Panc1 (cell line): Measurements from ENCODE around the gene KCNMA1. TPM values are rescaled to one million over a fixed set of nuclear protein-coding genes. Genes with fewer than 3 reads are reported as not detected.

Experiments
- ATAC-seq: fragments of 200-7000 bp; cut with Tn5 transposase; 2 replicates; pipeline ENCODE4 v1.9.1; 2020; ENCODE audit warnings: mild to moderate bottlenecking, moderate library complexity
- BruUV-seq: library from RNA; stranded (reverse); fragments of 400-500 nt; replicated peaks from 2 replicates; lab custom pipeline; 2021; lab: Mats Ljungman, UMichigan
- CTCF ChIA-PET: fragments of 300-600 bp; sonication (Branson Sonifier 250); formaldehyde crosslinking; loops from one replicate; lab custom pipeline; 2022; ENCODE audit warnings: antibody characterized with exemption; lab: Charles Lee
- POLR2A ChIA-PET: fragments of 300-600 bp; sonication (Branson Sonifier 250); formaldehyde crosslinking; loops from one replicate; lab custom pipeline; 2022; ENCODE audit warnings: antibody characterized with exemption; lab: Charles Lee
- DNase-seq: peaks from one replicate; pipeline ENCODE4 v3.0.0-alpha.2; 2010; ENCODE audit warnings: low read depth, low spot score
- H3K27ac ChIP-seq: 2 replicates; pipeline ENCODE4 v1.5.1; 2011; ENCODE audit warnings: mild to moderate bottlenecking, low read length, inconsistent platforms
- H3K27me3 ChIP-seq: fragments of 200-500 bp; sonication (Bioruptor generic); 2 replicates; pipeline ENCODE4 v1.6.0; 2014; ENCODE audit warnings: low read length, inconsistent platforms; ENCODE audit not compliant: control insufficient read depth, insufficient read depth
- H3K36me3 ChIP-seq: fragments of 200-500 bp; sonication (Bioruptor generic); 2 replicates; pipeline ENCODE4 v1.5.1; 2014; ENCODE audit warnings: inconsistent platforms, mild to moderate bottlenecking, low read length, moderate library complexity; ENCODE audit not compliant: control insufficient read depth, insufficient read depth
- H3K4me1 ChIP-seq: 2 replicates; pipeline ENCODE4 v1.5.1; 2011; ENCODE audit warnings: inconsistent platforms, mild to moderate bottlenecking, low read length, moderate library complexity; ENCODE audit not compliant: control insufficient read depth, insufficient read depth
- H3K4me3 ChIP-seq, 2 experiments: 2 replicates each; pipeline ENCODE4 v1.5.1; 2011 to 2012; ENCODE audit warnings: low read depth in 2 of 2, low read length in 2 of 2, mild to moderate bottlenecking in 2 of 2, inconsistent platforms in 1 of 2, moderate library complexity in 1 of 2
- H3K9me3 ChIP-seq: fragments of 200-500 bp; sonication (Bioruptor generic); 2 replicates; pipeline ENCODE4 v1.5.1; 2014; ENCODE audit warnings: low read depth, mild to moderate bottlenecking, inconsistent platforms, low read length, moderate library complexity; ENCODE audit not compliant: control insufficient read depth, insufficient read depth
- POLR2AphosphoS5 ChIP-seq: IDR thresholded peaks from 2 replicates; pipeline ENCODE4 v1.6.1; 2012; ENCODE audit warnings: mild to moderate bottlenecking, low read depth, low read length, moderate library complexity
- SIN3A ChIP-seq: IDR thresholded peaks from 2 replicates; pipeline ENCODE4 v1.6.1; 2012; ENCODE audit warnings: low read depth, mild to moderate bottlenecking, low read length, moderate library complexity, borderline replicate concordance; ENCODE audit not compliant: insufficient read depth
- TCF7L2 ChIP-seq: IDR thresholded peaks from 2 replicates; pipeline ENCODE4 v1.6.1; 2011; ENCODE audit warnings: mild to moderate bottlenecking, low read depth, low read length, inconsistent platforms
- in situ Hi-C: cut with HindIII; loops from 2 replicates; pipeline ENCODE4 v1.10.0; 2016; ENCODE audit warnings: low sequenced_read_pairs, low pct_unique_long_range_greater_than_20kb
- intact Hi-C: fragments of 100-400 bp; cut with micrococcal nuclease; formaldehyde crosslinking; loops from one replicate; pipeline ENCODE4 v1.10.0; 2022; ENCODE audit not compliant: unreplicated experiment
- total RNA-seq: library from RNA; stranded (reverse); gene quantifications from one replicate; pipeline ENCODE4 v1.2.1, GENCODE V29; 2021; ENCODE audit not compliant: unreplicated experiment
- TF ChIP-seq, protein P1 (sequence below): fragments of 450-650 bp; IDR thresholded peaks from 2 replicates; pipeline ENCODE4 v1.5.1; 2017; ENCODE audit warnings: mild to moderate bottlenecking
- TF ChIP-seq, protein P2 (sequence below), 2 experiments: IDR thresholded peaks; 2 replicates each; pipeline ENCODE4 v1.6.1; 2011 to 2012; ENCODE audit warnings: low read depth in 2 of 2, control low read depth in 1 of 2, low read length in 1 of 2, mild to moderate bottlenecking in 1 of 2, moderate library complexity in 1 of 2; ENCODE audit not compliant: insufficient read depth in 1 of 2

The KCNMA1 gene
- total RNA-seq, 1 experiment from 2014 or later: 91.9 TPM

DNA sequence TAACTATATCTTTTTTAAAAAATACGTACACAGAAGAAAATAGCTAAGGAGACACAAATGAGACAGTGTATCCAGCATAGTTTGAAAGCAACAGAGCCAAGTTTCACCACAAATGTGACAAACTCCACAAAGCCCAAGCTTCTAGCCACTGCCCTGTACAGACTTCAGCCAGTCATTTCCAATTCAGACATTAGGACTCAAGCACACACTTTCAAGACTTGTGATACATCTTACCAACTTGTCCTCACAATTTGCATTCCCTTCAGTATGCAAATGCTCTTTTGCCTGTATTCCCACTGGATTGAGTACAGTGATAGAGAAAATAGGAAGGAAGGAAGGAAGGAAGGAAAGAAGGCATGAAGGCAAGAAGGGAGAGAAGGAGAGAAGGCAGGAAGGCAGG, 510.4 kb downstream of the KCNMA1 start:
- DNase-seq: no peak
- ChIA-PET CTCF (interaction anchor here (0.7 kb wide), 1 partner anchor 15 kb away, joined by 3 read pairs; no protein-coding TSS in a partner anchor), POLR2A (no interaction called here)
- Histone ChIP-seq H3K36me3 (no peaks in the 10 kb centered on the region), H3K27me3 (no peaks in the 10 kb centered on the region), H3K4me3 (no peak overlapping the region), H3K9me3 (no peaks in the 10 kb centered on the region), H3K4me1 (no peaks in the 10 kb centered on the region), H3K27ac (no peak overlapping the region)
- BruUV-seq: no TSS peak
- TF ChIP-seq, protein P1, sequence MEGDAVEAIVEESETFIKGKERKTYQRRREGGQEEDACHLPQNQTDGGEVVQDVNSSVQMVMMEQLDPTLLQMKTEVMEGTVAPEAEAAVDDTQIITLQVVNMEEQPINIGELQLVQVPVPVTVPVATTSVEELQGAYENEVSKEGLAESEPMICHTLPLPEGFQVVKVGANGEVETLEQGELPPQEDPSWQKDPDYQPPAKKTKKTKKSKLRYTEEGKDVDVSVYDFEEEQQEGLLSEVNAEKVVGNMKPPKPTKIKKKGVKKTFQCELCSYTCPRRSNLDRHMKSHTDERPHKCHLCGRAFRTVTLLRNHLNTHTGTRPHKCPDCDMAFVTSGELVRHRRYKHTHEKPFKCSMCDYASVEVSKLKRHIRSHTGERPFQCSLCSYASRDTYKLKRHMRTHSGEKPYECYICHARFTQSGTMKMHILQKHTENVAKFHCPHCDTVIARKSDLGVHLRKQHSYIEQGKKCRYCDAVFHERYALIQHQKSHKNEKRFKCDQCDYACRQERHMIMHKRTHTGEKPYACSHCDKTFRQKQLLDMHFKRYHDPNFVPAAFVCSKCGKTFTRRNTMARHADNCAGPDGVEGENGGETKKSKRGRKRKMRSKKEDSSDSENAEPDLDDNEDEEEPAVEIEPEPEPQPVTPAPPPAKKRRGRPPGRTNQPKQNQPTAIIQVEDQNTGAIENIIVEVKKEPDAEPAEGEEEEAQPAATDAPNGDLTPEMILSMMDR: no peak
- TF ChIP-seq POLR2AphosphoS5 (no peak), TCF7L2 (no peak), SIN3A (no peak)
- TF ChIP-seq, protein P2, sequence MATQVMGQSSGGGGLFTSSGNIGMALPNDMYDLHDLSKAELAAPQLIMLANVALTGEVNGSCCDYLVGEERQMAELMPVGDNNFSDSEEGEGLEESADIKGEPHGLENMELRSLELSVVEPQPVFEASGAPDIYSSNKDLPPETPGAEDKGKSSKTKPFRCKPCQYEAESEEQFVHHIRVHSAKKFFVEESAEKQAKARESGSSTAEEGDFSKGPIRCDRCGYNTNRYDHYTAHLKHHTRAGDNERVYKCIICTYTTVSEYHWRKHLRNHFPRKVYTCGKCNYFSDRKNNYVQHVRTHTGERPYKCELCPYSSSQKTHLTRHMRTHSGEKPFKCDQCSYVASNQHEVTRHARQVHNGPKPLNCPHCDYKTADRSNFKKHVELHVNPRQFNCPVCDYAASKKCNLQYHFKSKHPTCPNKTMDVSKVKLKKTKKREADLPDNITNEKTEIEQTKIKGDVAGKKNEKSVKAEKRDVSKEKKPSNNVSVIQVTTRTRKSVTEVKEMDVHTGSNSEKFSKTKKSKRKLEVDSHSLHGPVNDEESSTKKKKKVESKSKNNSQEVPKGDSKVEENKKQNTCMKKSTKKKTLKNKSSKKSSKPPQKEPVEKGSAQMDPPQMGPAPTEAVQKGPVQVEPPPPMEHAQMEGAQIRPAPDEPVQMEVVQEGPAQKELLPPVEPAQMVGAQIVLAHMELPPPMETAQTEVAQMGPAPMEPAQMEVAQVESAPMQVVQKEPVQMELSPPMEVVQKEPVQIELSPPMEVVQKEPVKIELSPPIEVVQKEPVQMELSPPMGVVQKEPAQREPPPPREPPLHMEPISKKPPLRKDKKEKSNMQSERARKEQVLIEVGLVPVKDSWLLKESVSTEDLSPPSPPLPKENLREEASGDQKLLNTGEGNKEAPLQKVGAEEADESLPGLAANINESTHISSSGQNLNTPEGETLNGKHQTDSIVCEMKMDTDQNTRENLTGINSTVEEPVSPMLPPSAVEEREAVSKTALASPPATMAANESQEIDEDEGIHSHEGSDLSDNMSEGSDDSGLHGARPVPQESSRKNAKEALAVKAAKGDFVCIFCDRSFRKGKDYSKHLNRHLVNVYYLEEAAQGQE (IDR thresholded peaks at IDR 0.05; ENCODE audit: insufficient read depth in 1 of 2, low read depth in 2 of 2, low read length in 1 of 2): no peak
- intact Hi-C loops (no loop called here), in situ Hi-C loops (no loop called here)
- no peak for ATAC-seq

DNA sequence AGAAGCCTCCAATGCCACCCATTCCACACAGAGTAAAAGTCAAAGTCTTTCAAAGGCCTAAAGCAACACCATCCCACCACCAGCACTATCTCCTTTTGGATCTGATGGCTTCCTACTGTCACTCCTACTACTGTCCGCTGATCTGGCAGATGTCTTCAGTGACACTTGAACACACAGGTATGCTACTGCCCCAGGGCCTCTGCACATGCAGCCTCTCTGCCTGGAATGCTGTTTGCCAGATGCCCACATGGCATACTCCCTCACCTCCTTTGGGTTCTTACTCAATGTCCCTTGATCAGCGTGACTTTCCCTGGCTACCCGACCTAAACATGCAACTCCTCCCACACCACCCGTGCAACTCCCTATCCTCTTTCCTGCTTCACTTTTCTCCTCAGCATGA, 512.4 kb downstream of the KCNMA1 start:
- in situ Hi-C loops (no loop called here), intact Hi-C loops (no loop called here)
- Histone ChIP-seq H3K9me3 (no peaks in the 10 kb centered on the region), H3K4me3 (no peak overlapping the region), H3K27ac (no peak overlapping the region), H3K36me3 (no peaks in the 10 kb centered on the region), H3K4me1 (no peaks in the 10 kb centered on the region), H3K27me3 (no peaks in the 10 kb centered on the region)
- BruUV-seq: no TSS peak
- POLR2A ChIA-PET: no interaction called here
- ATAC-seq (no peak), DNase-seq (no peak)
- TF ChIP-seq, protein P1: no peak
- no peak for TF ChIP-seq SIN3A
- TF ChIP-seq POLR2AphosphoS5: no peak
- TF ChIP-seq, protein P2 (IDR thresholded peaks at IDR 0.05; ENCODE audit: insufficient read depth in 1 of 2, low read depth in 2 of 2, low read length in 1 of 2): no peak
- no peak for TF ChIP-seq TCF7L2
- CTCF ChIA-PET: no interaction called here
